Neural progenitor cell (in vitro differentiated cells): ENCODE data around the gene ZMIZ1. TPM values are rescaled to one million over a fixed set of nuclear protein-coding genes. Genes with fewer than 3 reads are reported as not detected.
A peak's percentile ranks its signal among the peaks of the same experiment; 100 is the strongest.

Experiments used
- DNase-seq: peaks from one replicate; pipeline ENCODE4 v3.0.0-alpha.2; 2016; ENCODE audit warnings: low spot score
- H2AFZ ChIP-seq: fragments of 200-600 bp; sonication (generic); replicated peaks from 2 replicates; pipeline ENCODE4 v1.6.1; 2016; ENCODE audit warnings: antibody characterized with exemption
- H3F3A ChIP-seq: fragments of 200-600 bp; sonication (generic); 2 replicates; pipeline ENCODE4 v1.6.1; 2016; ENCODE audit warnings: antibody characterized with exemption, low read depth
- H3K27ac ChIP-seq: fragments of 200-600 bp; sonication (generic); 2 replicates; pipeline ENCODE4 v1.5.1; 2016; ENCODE audit warnings: mild to moderate bottlenecking
- H3K27me3 ChIP-seq: fragments of 200-600 bp; sonication (generic); 2 replicates; pipeline ENCODE4 v1.6.1; 2016; ENCODE audit warnings: mild to moderate bottlenecking, moderate library complexity
- H3K36me3 ChIP-seq: fragments of 200-600 bp; sonication (generic); 2 replicates; pipeline ENCODE4 v1.5.1; 2016
- H3K4me1 ChIP-seq: fragments of 200-600 bp; sonication (generic); 2 replicates; pipeline ENCODE4 v1.6.1; 2016; ENCODE audit warnings: mixed run types
- H3K4me2 ChIP-seq: fragments of 200-600 bp; sonication (generic); 2 replicates; pipeline ENCODE4 v1.6.1; 2016
- H3K4me3 ChIP-seq: fragments of 200-600 bp; sonication (generic); 2 replicates; pipeline ENCODE4 v1.5.1; 2016
- H3K79me2 ChIP-seq: fragments of 200-600 bp; sonication (generic); 2 replicates; pipeline ENCODE4 v1.6.1; 2016; ENCODE audit warnings: low read depth
- H3K9ac ChIP-seq: fragments of 200-600 bp; sonication (generic); 2 replicates; pipeline ENCODE4 v1.6.1; 2016
- H3K9me3 ChIP-seq: fragments of 200-600 bp; sonication (generic); 2 replicates; pipeline ENCODE4 v1.5.1; 2016; ENCODE audit warnings: low read depth
- H4K20me1 ChIP-seq: fragments of 200-600 bp; sonication (generic); 2 replicates; pipeline ENCODE4 v1.6.1; 2016; ENCODE audit warnings: low read depth
- H3K27ac Mint-ChIP-seq: 3 replicates; pipeline ENCODE4 v1.8.0; 2021; ENCODE audit warnings: mixed read lengths
- H3K27me3 Mint-ChIP-seq: 2 replicates; pipeline ENCODE4 v1.8.0; 2022; ENCODE audit warnings: low read depth, mild to moderate bottlenecking, inconsistent platforms, moderate library complexity, mixed read lengths; ENCODE audit not compliant: insufficient read depth
- H3K36me3 Mint-ChIP-seq: 3 replicates; pipeline ENCODE4 v1.8.0; 2021; ENCODE audit warnings: mixed read lengths
- H3K4me1 Mint-ChIP-seq: 3 replicates; pipeline ENCODE4 v1.8.0; 2021; ENCODE audit warnings: mixed read lengths
- H3K4me3 Mint-ChIP-seq: 3 replicates; pipeline ENCODE4 v1.8.0; 2021; ENCODE audit warnings: mild to moderate bottlenecking, moderate library complexity, mixed read lengths
- H3K9me3 Mint-ChIP-seq: 3 replicates; pipeline ENCODE4 v1.8.0; 2020; ENCODE audit warnings: mixed read lengths
- EZH2 ChIP-seq: fragments of 200-600 bp; sonication (generic); IDR thresholded peaks from 2 replicates; pipeline ENCODE4 v1.6.1; 2017; ENCODE audit warnings: antibody characterized with exemption, mild to moderate bottlenecking, moderate library complexity
- EZH2phosphoT487 ChIP-seq: fragments of 200-600 bp; sonication (generic); IDR thresholded peaks from 2 replicates; pipeline ENCODE4 v1.6.1; 2017; ENCODE audit warnings: antibody characterized with exemption
- total RNA-seq: library from RNA; depleted of rRNA; stranded (reverse); fragments of >200 nt; gene quantifications from 2 replicates; pipeline ENCODE4 v1.2.3, GENCODE V29; 2015; ENCODE audit warnings: low replicate concordance
- TF ChIP-seq, protein P1 (sequence below): fragments of 200-600 bp; sonication (generic); IDR thresholded peaks from 2 replicates; pipeline ENCODE4 v1.5.1; 2017; ENCODE audit warnings: antibody characterized with exemption, mild to moderate bottlenecking

The ZMIZ1 gene
- total RNA-seq, 1 donor from 2014 or later = 5.8 TPM

DNA sequence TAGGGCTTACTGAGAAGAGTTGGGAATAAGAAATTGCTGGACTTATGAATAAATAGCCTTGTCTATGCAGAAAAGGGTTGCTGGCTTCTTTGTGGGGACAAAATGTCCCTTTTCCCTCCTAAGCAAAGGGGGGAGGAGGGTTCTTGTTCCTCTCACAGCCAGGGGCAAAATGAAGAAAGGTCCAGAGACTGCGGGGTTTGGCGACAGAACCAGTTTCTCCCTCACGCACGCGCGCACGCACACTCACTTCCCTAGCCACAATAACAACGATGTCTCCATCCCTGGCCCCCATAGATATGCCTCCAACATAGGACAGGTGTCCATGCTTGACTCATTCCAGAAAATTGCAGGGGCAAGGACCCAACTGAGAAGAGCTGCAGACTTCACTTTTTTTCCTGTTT lies 3.3 kb downstream of the ZMIZ1 start:
- Mint-ChIP-seq H3K27me3 (no peaks in the 10 kb centered on the region), H3K9me3 (no peaks in the 10 kb centered on the region), H3K4me1 (peaks cover 57% of the 10 kb centered on the region), H3K36me3 (no peaks in the 10 kb centered on the region), H3K4me3 (peak overlapping the region; percentile 98), H3K27ac (no peak overlapping the region)
- H3K4me3 ChIP-seq = peak overlapping the region; percentile 95
- no peaks in the 10 kb centered on the region for H3K9me3 ChIP-seq
- DNase-seq = no peak
- TF ChIP-seq, protein P1, sequence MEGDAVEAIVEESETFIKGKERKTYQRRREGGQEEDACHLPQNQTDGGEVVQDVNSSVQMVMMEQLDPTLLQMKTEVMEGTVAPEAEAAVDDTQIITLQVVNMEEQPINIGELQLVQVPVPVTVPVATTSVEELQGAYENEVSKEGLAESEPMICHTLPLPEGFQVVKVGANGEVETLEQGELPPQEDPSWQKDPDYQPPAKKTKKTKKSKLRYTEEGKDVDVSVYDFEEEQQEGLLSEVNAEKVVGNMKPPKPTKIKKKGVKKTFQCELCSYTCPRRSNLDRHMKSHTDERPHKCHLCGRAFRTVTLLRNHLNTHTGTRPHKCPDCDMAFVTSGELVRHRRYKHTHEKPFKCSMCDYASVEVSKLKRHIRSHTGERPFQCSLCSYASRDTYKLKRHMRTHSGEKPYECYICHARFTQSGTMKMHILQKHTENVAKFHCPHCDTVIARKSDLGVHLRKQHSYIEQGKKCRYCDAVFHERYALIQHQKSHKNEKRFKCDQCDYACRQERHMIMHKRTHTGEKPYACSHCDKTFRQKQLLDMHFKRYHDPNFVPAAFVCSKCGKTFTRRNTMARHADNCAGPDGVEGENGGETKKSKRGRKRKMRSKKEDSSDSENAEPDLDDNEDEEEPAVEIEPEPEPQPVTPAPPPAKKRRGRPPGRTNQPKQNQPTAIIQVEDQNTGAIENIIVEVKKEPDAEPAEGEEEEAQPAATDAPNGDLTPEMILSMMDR = no peak
- no peak for TF ChIP-seq EZH2phosphoT487
- H3F3A ChIP-seq = peaks cover 32% of the 10 kb centered on the region
- peaks cover 80% of the 10 kb centered on the region for H3K79me2 ChIP-seq
- H3K36me3 ChIP-seq = no peaks in the 10 kb centered on the region
- H3K27me3 ChIP-seq = peaks cover 12% of the 10 kb centered on the region
- H3K9ac ChIP-seq = no peak overlapping the region
- no peak overlapping the region for H3K27ac ChIP-seq
- peak overlapping the region; percentile 92 for H3K4me2 ChIP-seq
- H3K4me1 ChIP-seq = peaks cover 29% of the 10 kb centered on the region
- no peak overlapping the region for H2AFZ ChIP-seq
- H4K20me1 ChIP-seq = peaks cover 74% of the 10 kb centered on the region

DNA sequence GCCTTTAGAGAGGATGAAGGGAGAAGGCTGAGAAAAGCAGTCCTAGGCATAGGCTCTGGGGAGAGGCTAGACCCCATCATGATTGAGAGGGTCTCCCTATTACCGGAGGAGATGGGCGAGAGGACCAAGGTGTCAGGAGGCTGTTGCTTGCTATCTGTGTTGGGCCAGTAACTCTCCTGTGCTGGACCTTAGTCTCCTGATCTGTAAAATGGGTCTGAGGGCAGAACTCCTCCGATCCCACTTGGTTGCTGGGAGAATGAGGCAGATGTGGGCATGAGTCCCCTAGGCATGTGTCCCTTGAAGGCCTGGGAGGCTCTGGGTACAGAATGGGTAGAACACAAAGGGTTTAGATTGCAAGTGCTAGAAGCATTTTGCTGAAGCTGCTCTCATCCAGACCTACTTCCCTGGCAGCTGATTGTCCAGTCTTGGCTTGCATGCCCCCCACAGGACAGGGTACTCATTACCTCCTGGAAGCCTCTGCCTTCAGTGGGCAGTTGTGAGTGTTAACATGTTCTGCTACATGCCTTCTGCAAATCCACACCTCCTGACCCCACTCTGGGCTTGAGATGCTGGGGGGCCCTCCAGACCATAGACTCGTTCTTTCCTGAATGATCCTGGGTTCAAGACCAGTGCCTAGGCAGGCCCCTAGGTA lies 4.4 kb downstream of the ZMIZ1 start:
- Histone ChIP-seq H3K9me3 (no peaks in the 10 kb centered on the region), H3K4me1 (peaks cover 29% of the 10 kb centered on the region), H3K27ac (no peak overlapping the region), H4K20me1 (peaks cover 85% of the 10 kb centered on the region), H3F3A (peaks cover 30% of the 10 kb centered on the region), H3K4me3 (no peak overlapping the region), H2AFZ (no peak overlapping the region), H3K79me2 (peaks cover 90% of the 10 kb centered on the region), H3K9ac (no peak overlapping the region), H3K27me3 (peaks cover 3% of the 10 kb centered on the region), H3K36me3 (no peaks in the 10 kb centered on the region), H3K4me2 (no peak overlapping the region)
- Mint-ChIP-seq H3K4me1 (peaks cover 54% of the 10 kb centered on the region), H3K27ac (peak overlapping the region; percentile 87), H3K36me3 (no peaks in the 10 kb centered on the region), H3K27me3 (no peaks in the 10 kb centered on the region), H3K9me3 (no peaks in the 10 kb centered on the region), H3K4me3 (peak overlapping the region; percentile 98)
- no peak for DNase-seq
- TF ChIP-seq EZH2phosphoT487 (no peak), EZH2 (no peak)
- TF ChIP-seq, protein P1 = no peak

DNA sequence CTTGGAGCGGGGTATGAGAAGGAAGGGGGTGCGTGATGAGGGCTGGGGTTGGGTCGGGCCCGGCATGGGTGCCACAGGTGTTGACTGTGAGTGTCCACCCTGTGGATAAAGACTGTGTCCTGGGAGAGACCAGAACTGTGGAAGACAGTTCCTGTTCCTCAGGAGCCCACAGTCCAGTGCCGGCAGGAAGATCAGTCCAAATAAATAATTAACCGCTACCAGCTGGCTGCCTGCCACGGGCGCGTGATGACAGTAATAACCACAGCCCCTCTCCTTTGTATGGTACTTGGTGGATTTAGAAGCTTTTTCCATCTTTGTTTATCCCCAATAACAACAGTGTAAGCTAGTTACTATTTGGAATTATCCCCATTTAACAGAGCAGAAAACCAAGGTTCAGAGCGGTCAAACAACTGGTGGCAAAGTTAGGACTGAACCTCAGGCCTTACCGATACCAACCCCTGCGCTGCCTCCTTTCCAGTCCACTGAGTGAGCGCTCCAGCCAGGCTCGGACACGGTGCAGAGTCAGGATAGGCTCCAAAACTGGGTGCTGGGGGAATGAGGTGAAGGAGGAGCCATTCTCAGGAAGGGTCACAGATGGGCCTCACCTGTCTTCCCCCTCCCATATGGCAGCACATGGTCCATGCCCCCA lies 5.1 kb downstream of the ZMIZ1 start:
- Mint-ChIP-seq H3K9me3 (no peaks in the 10 kb centered on the region), H3K4me1 (peaks cover 62% of the 10 kb centered on the region), H3K36me3 (no peaks in the 10 kb centered on the region), H3K27me3 (no peaks in the 10 kb centered on the region), H3K4me3 (no peak overlapping the region), H3K27ac (no peak overlapping the region)
- Histone ChIP-seq H3K27me3 (no peaks in the 10 kb centered on the region), H3K4me3 (no peak overlapping the region), H3K9ac (no peak overlapping the region), H2AFZ (no peak overlapping the region), H3K27ac (no peak overlapping the region), H3K4me1 (peaks cover 29% of the 10 kb centered on the region), H3F3A (peaks cover 24% of the 10 kb centered on the region), H3K9me3 (no peaks in the 10 kb centered on the region), H3K79me2 (peaks cover 98% of the 10 kb centered on the region), H3K4me2 (no peak overlapping the region), H4K20me1 (peaks cover 93% of the 10 kb centered on the region), H3K36me3 (no peaks in the 10 kb centered on the region)
- TF ChIP-seq EZH2phosphoT487 (no peak), EZH2 (no peak)
- TF ChIP-seq, protein P1 = no peak
- no peak for DNase-seq
